GM21447 (cell line): ENCODE data around the gene IL6R.
"Not testable (repeated sequence)": the region's sequence is repeated elsewhere in the genome, so short reads cannot be mapped to it uniquely, and the experiment has no call there.

Experiments used
- ATAC-seq: cut with Tn5 transposase; IDR thresholded peaks from one replicate; pipeline ENCODE4 v1.9.1; 2021; ENCODE audit not compliant: unreplicated experiment

Gene IL6R

GRCh38 chr1:154404984-154405746 lies at the start of gene IL6R:
IL6R (plus strand) TSS chr1:154405343; CDS start chr1:154405630, 287 bp downstream.
- peak; percentile 38 for ATAC-seq

GRCh38 chr1:154358519-154358918 lies 46.6 kb upstream of the IL6R start:
- ATAC-seq = no peak

- ATAC-seq = no peak
Measured at GRCh38 chr1:154360288-154360687, 44.9 kb upstream of the IL6R start.

- not testable (repeated sequence) for ATAC-seq
Measured at GRCh38 chr1:154360881-154361280, 44.3 kb upstream of the IL6R start.

GRCh38 chr1:154361357-154361756 lies 43.8 kb upstream of the IL6R start:
- no peak for ATAC-seq

- no peak for ATAC-seq
Measured at GRCh38 chr1:154371436-154371835, 33.7 kb upstream of the IL6R start.

- not testable (repeated sequence) for ATAC-seq
Measured at GRCh38 chr1:154373777-154374357, 31.3 kb upstream of the IL6R start.

GRCh38 chr1:154379301-154379700 lies 25.8 kb upstream of the IL6R start:
- no peak for ATAC-seq

- no peak for ATAC-seq
Measured at GRCh38 chr1:154384650-154385489, 20.3 kb upstream of the IL6R start.

GRCh38 chr1:154386643-154387352 lies 18.3 kb upstream of the IL6R start:
- peak; percentile 53 for ATAC-seq

- ATAC-seq = no peak
Measured at GRCh38 chr1:154391086-154391770, 13.9 kb upstream of the IL6R start.

GRCh38 chr1:154398141-154398540 lies 7.0 kb upstream of the IL6R start:
- no peak for ATAC-seq

GRCh38 chr1:154398678-154399077 lies 6.5 kb upstream of the IL6R start:
- ATAC-seq = no peak

- ATAC-seq = no peak
Measured at GRCh38 chr1:154400381-154400801, 4.8 kb upstream of the IL6R start.

- no peak for ATAC-seq
Measured at GRCh38 chr1:154402409-154402921, 2.7 kb upstream of the IL6R start.

- ATAC-seq = no peak
Measured at GRCh38 chr1:154403261-154403943, 1.7 kb upstream of the IL6R start.

- no peak for ATAC-seq
Measured at GRCh38 chr1:154403983-154404382, 1.2 kb upstream of the IL6R start.

GRCh38 chr1:154404511-154404931 lies 622 bp upstream of the IL6R start:
- peak; percentile 3 for ATAC-seq

- no peak for ATAC-seq
Measured at GRCh38 chr1:154405747-154406571, 816 bp downstream of the IL6R start.
